ENCODE results near the gene SH2B3.
A peak's percentile ranks its signal among the peaks of the same experiment; 100 is the strongest.

Gene SH2B3

DNA sequence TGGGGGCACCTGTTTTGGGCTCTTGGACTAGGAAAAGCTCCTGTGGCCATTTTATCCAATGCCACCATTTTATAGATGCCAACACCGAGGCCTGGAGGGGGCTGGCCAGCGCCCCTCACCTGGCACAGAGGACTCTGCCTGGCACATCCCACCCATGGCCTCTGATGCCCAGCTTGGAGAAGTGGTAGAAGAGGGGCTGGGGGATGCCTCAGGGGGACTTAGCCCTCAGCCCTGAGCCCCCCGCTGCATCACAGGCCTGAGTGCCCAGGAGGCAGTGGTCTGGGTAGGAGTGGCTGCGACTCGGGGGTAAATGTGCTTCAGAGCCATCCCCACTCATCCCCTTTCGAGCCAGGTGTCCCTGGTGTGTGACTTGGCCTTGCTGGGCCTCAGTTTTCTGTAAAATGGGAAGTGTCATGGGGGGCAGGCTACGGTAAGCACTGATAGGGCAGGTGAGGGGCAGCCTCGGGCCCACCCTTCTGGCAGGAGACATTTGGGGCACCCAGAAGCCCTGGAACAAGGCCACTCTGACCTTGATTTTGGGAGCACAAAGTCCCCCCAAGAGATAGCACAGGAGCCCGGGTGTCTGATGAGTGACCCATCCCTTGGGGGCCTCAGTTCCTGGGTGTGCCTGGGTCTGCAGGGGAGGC is 22.5 kb downstream of the SH2B3 start:
- no peak for DNase-seq (ENCODE audit: low spot score)

DNA sequence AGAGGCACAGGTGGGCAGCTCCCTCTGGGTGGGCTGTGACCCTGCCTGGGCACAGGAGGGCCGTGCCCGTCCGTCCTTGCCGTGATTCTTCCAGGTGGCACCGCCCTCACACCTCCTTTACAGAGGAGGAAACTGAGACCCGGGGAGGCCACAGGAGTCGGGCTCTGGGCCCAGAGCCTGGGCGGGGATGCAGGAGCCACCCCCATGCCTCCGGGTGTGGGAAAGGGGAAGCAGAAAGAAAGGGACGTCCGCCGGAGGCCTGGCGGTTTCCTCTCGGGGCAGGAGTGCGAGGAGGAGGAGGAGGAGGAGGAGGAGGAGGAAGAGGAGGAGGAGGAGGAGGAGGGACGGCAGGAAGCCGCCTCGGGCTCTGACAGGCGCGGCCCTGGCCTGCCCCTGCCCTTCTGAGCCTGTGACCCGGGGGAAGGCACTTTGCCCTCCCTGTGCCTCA is 23.0 kb downstream of the SH2B3 start:
- DNase-seq (ENCODE audit: low spot score): no peak

DNA sequence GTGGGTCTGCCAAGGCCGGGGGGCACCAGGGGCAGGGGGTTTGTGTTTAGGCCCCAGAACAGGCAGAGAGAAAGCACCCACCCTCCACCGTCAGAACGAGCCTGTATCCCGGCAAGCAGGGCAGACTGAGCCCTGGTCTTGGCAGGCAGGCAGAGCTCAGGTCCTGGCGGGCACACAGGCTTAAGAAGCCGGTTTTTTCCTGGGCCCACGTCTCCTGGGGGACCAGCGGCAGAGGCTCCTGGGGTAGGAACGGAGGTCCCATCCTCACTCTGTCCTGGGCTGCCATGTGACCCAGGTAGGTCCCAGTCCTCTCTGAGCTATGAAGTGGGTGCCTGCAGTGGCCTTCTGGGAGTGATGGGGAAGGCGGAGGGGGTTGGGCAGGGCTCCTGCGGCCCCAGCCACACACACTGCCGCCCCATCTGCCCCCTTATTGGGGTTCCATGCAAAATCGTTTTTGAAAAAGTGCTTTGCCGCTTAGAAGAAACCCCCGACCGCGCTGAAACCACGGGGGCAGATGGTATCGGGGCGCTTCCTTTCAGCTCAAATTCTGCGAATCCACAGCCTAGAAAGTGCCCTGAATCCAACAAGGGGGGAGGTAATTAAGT is 24.2 kb downstream of the SH2B3 start:
- peak; percentile 52 for DNase-seq (ENCODE audit: low spot score)

DNA sequence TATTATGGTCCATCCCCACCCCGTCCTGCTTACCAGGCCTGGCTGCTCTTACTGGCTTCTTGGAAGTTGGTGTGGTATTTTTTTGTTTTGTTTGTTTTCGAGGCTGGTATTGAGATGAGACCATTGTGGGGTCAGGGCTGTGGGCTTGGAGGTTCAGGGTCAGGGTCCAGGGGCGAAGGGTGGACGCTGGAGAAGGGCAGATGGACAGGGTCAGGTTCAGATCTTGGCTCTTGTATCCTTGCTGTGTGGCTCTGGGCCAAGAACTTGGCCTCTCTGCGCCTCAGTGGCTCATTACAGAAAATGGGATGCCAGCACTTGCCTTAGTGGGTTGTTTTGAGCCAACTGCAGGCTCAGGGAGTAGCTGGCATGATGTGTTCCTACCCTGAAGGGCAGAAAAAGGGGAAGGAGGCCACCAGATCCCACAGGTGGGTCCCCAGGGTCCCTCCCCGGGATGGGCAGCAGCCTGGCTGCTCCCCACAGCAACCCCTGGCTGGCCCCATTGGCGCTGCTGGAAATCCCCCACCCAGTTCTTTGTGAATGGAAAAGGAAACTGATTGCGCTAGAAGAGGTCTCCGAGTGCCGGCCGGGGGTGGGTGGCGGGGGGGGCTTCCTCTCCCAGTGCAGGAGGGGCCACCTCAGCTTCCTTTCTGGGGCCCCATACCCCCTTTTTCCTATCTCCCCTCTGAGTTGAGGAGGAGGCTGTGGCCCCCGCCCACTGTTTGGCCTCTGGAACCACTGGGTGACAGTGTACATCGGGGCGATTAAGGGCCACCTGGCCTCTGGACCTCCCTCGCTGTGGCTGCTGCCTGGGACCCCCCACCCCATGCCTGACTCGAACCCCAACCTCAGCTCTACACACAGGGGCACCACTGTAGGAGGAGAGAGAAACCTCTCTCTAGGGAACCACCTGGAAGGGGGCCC is 25.0 kb downstream of the SH2B3 start:
- peak; percentile 49 for DNase-seq (ENCODE audit: low spot score)

DNA sequence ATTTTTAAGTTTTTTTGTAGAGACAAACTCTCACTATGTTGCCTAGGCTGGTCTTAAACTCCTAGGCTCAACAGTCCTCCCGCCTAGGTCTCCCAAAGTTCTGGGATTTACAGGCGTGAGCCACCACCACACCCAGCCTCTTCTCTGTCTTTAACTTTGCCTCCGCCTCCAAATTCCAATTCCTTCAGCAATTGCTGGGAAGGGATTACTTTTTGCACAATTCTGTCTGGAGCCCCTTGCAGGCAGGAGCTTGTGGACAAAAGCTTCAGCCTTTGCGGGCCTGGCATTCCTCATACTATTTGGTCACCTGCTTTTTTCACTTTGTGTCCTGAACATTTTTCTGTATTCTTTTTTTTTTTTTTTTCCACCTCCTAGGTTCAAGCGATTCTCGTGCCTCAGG is 26.0 kb downstream of the SH2B3 start:
- DNase-seq (ENCODE audit: low spot score): no peak

DNA sequence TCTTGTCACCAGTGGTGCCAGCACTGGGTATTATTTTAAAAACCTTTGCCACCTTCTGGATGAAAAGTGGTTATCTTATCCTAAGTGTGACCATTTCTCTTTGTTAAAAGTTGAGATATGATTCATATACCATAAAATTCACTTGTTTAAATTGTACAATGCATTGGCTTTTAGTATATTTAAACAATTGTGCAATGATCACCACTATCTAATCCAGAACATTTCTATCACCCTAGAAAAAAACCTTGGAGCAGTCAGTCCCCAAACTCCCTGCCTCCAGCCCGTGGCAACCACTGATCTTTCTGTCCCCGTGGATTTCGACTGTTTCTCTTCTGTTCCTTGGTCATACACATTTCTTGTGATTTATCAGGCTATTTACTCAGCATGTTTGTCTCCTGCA is 28.3 kb downstream of the SH2B3 start:
- DNase-seq (ENCODE audit: low spot score): no peak

DNA sequence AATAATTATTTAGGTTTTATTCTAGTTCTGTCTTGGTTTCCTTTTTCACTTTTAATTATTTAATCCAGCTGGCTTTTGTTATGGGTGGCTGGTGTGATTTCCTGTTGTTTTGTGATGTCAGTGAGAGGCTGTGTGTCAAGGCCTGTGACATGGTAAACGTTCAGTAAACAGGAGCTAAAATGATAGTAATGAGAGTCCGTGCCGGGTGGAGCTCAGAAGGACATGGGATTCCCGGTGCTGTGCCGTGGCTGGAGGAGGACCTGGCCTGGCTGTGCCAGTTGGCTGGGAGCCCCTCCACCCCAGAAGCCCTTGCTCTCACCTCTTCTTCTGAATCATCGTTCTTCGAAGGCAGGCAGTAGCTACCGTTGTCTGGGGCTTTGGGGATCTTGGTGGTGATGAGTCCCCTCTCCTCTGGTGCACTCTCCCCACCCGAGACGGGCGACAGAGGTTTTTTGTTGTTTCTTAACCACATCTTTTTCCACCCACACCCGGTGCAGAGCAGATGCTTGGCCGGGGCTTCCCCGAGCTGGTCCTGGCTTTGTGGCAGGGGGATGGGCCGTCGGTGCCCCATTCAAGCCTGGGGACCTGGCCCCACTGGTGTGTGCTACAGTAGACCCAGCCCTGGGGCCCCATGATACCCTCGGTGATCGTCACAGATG is 29.1 kb downstream of the SH2B3 start:
- peak; percentile 72 for DNase-seq (ENCODE audit: low spot score)

DNA sequence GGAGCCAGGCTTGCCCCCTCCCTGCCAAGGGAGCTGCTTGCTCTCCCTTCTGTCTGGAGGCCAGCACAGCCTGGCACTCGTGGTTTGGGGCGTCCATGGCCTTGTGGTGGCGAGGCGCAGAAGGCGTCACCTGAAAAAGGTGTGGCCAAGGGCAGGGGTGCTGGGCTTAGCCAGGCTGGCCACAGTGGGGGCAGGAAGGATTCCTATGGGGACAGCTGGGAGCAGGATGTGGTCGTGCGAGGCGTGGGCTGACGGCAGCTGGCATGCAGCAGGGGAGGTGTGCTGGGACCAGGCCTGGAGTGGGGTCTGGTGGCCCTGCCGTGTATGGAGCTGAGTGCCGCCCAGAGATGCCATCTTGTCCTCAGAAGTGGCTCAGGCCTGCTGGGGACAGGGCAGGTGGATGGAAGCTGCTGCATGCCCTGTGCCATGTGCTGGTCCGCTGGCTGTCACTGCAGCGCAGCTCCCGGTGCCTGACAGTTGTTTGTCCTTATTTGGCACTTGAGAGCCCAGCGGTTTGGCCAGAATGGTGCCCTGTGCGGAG is 30.0 kb downstream of the SH2B3 start:
- DNase-seq (ENCODE audit: low spot score): no peak

DNA sequence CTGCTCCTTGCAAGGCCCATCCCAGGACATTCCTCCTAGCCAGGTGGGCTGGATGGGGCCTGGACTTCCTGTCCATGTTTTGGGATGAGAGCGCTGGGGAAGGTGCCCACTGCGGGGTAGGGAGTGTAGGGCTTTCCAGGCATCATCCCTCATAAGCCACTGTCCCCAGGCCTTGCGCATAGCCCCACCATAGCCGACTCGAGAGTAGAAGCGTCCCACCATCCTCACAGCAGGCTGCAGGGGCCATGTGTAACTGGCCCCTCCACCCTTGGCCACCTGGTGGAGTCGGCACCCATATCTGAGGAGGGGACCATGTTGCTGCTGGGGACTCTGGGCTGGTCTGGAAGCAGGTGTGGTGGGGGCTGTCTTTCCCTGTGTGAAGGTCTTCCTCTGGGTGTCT is 30.5 kb downstream of the SH2B3 start:
- no peak for DNase-seq (ENCODE audit: low spot score)

DNA sequence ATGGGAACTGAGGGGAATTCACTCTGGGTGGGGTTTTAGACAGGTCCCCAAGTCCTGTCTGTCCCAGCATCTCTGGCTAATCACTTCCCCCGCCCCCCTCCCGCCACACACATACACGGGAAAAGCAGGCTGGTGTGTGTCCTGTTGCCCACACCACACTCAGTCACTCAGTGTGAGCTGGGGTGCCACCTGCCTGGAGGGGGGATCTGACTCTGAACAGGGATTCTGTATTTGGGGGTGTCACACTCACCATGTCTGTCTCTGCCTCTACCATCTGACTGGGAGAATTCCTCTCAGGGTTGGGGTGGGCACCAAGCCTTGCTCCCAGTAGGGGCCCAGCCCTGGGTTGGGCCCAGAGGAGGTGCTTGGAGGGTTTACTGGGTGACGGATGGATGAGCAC is 31.1 kb downstream of the SH2B3 start:
- DNase-seq (ENCODE audit: low spot score): no peak

DNA sequence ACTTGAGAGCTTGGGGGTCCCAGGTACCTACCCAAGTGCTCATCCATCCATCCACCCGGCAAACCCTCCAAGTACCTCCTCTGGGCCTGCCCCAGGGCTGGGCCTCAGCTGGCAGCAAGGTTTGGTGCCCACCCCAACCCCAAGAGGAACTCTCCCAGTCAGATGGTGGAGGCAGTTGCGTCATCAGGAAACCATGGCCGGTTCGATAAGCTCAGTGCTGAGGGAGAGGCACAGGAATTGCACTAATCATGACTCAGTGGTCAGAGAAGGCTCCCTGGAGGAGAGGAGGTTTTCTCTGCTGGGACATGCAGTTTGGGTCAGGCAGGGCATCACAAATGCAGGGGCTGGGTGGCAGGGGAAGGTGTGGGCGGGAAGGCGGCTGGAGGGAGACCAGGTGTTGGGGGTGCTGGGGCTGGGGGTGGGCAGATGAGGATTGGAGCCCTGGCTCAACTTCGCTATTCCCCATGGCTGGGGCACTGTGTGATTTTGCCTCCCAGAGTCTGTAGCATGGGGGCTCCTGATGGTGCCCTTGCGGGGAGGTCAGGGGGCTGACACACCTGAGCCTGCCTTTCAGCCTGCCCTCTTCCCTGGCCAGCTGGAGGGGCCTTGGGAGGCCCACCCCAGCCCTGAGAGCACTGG is 32.2 kb downstream of the SH2B3 start:
- DNase-seq (ENCODE audit: low spot score): no peak

DNA sequence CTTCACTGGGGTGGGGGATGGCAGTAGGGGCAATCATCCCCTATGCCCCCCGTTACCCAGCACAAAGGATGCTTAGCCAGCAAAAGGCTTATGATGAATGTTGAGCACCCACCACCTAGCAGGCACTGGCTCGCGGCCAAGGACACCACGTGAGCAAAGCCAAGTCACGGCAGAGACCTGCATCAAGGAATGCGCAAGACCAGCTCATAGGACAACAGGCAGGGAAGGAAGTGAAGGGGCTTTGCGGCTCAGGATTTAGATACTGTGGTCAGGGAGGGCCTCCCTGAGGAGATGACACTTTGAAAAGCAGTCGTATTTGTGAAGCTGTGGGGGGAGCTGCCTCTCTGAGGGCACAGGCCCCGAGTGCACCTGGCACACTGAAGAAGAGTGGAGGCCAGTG is 32.8 kb downstream of the SH2B3 start:
- no peak for DNase-seq (ENCODE audit: low spot score)

DNA sequence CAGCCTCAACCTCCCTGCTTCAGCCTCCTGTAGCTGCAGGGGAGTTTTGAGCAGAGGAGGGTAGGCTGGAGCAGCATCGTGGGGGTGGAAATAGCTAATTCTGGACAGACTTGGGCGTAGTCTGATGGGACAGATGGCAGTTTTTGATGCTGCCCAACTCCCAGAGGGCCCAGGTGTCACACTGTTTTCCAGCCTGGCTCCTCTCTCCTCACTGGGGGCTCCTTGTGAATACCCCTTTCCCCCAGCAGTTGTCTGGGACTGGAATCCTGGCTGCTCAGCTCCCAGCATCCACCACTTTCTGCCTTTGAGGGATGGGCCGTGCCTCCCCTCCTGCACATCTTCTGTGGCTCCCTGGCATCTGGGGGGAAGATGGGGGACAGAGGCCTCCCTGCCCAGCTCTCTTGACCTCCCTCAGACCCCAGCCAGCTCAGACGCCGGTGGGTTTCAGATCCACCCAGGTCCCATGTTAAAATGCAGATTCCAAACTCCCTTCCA is 34.0 kb downstream of the SH2B3 start:
- DNase-seq (ENCODE audit: low spot score): no peak

DNA sequence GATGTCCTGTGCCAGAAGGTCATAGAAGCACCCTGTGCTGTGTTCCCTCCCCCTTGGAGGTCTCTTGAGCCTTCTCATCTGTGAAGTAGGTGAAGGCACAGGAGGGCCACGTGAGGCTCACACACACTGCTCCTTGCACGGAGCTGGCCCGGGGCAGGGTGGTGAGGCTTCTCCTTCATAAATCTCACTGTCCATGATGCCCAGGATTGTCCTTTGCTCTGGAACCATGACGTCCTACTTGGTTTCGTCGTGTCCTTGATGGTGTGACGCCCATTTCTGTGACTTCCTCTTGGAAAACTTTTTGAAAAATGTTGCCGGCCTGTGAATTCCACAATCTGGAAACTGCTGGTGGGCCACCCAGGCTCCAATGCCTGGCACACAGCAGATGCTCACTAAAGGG is 34.4 kb downstream of the SH2B3 start:
- DNase-seq (ENCODE audit: low spot score): no peak

DNA sequence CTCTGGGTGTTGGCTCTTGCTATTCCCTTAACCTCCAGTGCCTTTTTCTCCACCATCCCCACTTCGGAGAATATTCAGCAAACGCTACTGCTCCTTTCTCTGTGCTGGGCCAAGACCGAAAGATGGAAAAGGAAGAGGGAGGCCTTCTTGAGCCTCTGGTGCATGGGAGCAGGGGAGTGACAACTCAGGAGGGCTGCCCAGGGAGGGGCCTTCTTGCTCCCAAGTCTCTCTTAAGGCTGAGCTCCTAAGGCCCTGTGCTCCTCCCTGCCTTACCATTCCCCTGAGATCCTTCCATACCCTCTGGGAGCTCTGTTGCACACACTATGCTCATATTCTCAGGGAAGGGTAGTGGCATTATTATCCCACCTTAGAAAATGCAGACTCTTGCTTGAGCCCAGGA is 34.9 kb downstream of the SH2B3 start:
- DNase-seq (ENCODE audit: low spot score): no peak

DNA sequence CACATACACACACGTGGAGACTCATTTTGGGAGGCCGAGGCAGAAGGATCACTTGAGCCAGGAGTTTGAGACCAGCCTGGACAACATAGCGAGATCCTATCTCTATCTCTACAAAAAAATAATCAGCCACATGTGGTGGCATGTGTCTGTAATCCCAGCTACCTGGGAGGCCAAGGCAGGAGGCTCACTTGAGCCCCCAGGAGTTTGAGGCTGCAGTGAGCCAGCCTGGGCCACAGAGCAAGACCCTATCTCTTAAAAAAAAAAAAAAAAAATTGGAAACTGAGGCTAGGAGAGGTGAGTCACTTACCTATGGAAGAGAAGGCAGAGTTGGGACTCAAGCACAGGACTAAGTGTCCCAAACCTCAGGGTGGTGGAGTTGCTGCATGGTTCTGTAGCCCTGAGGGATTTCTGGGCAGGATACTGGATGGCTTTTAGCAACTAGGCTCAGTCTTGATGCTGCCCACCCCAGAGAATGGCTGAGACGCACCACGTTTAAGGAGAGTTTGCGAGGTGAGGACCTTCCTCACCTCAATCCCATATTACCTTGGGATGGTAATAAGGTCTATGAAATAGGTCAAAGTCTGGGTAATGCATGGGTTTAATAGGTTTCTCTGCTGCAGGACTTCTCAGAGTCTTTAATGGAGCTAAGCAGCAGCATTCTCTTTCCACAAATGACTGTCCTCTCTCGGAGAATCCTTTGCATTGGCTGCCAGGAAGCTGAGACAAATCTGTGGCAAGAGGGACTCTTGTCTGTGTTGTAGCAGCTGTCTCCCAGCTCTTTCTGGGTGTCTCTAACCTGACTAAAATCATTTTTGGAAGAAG is 35.6 kb downstream of the SH2B3 start:
- DNase-seq (ENCODE audit: low spot score): no peak

DNA sequence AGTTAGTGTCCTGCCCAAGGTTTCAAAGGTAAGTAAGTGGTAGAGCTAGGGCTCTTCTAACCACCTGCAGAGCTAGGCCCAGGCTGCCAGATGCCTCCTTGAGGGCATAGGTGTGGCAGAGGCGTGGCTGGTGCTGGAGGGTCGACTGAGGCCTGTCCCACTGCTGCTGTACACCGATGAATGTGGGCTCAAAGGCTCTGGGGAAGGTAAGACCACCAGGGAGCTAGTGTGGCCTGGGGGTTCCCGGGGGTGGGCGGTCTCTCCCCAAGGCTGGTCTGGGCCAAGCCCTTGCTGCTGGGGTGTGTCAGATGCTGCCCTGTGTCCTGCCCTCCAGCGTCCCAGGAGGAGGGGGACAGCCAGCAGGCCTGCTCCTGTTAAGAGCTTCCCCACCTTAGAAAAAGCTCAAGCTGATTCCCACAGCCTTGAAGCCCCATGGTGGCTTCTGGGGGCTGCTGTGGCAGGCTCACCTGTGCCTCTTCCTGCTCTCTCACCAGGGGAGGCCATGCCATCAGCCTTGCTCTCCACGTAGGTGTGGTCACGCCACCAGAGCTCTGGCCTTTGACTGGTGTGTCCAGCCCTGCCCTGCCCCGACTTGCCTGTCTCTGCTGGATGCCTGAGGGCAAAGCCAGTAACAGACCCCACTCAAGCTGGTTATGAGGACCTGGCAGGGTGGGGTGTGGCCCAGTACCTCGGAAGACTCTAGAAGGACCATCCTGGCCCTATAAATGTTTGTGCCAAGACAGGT is 36.8 kb downstream of the SH2B3 start:
- DNase-seq (ENCODE audit: low spot score): no peak

DNA sequence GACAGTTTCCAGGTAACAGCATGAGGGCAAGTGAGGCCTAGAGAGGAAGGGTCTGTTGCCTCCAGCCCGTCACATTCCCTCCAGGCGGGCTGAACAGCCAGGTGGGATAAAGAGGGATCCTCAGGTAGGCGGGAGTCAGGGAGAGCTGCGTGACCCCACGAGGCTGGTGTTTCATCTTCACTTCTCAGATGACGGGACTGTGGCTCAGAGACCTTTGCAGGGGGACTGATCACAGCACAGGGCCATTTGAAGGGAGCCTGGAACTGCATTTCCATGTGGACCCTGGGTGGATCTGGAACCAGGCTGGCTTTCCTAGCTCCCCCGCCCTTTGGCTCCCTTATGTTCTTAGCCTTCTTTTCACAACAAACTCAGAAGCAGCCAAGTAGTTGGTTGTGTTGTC is 37.4 kb downstream of the SH2B3 start:
- no peak for DNase-seq (ENCODE audit: low spot score)

DNA sequence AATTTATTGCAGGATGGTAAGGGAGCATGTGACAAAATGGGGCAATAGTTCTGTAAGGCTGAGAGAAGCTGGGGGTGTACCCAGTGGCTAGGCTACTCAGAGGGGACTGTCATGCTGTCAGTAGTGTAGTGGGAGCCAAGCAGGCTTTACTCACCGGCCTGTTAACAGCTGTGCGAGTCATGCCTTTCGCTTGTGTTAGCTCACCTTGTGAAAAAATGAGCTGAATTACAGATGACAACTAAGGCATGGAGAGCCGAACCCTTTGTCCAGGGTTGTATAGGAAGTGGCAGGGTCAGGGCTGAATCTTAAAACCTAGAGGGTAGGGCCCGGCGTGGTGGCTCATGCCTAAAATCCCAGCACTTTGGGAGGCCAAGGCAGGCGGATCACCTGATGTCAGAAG is 37.9 kb downstream of the SH2B3 start:
- DNase-seq (ENCODE audit: low spot score): no peak

DNA sequence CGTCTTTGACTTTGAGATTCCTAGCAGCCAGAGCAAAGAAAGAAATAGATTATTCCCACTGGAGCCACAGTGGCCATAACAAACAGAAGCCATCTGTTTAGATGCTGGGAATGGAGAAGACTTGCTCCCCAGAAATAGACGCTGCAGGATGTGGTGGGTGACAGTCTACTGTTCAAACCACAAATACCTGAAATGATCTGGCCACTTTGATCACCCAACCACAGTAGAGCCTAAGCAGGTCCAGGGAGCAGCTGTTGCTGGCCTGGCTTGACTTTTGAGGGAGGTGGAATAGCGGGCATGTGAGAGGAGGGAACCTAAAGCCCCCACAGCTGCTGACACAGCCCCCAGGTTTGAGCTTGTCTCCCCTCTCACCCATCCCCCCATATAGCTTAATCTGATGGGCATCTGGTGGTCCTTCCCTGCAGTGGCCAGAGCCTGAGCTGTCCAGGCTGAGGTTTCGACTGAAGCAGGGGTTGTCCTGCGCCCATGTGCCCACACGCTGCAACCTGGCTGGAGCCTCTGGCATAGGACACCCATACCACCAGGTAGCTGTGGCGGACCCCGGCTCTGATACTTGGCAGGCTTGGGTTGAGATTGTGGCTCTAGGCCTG is 38.7 kb downstream of the SH2B3 start:
- peak; percentile 75 for DNase-seq (ENCODE audit: low spot score)

Data from activated CD4-positive, alpha-beta T cell treated with anti-CD3 and anti-CD28 coated beads, Interleukin-2, Interleukin-4, amounts not matched to agents 100 ng/mL and 50 ng/mL, durations not matched to agents 16 hours and 8 hours (primary cell).